Measurements from ENCODE around the gene KDM2A.
"Not testable (repeated sequence)": the region's sequence is repeated elsewhere in the genome, so short reads cannot be mapped to it uniquely, and the experiment has no call there.

Gene KDM2A

GRCh38 chr11:67174311-67174710 is 55.2 kb downstream of the KDM2A start:
- no peak for DNase-seq

- no peak for DNase-seq
These were observed 58.6 kb downstream of the KDM2A start for GRCh38 chr11:67177399-67178281.

- DNase-seq, result no peak
These were observed 59.4 kb downstream of the KDM2A start for GRCh38 chr11:67178421-67178820.

- no peak for DNase-seq
These were observed 59.8 kb downstream of the KDM2A start for GRCh38 chr11:67178878-67179277.

- no peak for DNase-seq
These were observed 60.9 kb downstream of the KDM2A start for GRCh38 chr11:67179892-67180490.

- no peak for DNase-seq
These were observed 75.0 kb downstream of the KDM2A start for GRCh38 chr11:67194096-67194495.

GRCh38 chr11:67195971-67196456 is 77.0 kb downstream of the KDM2A start:
- DNase-seq, result no peak

GRCh38 chr11:67197606-67198005 is 78.5 kb downstream of the KDM2A start:
- DNase-seq, result no peak

- DNase-seq, result not testable (repeated sequence)
These were observed 79.7 kb downstream of the KDM2A start for GRCh38 chr11:67198781-67199180.

- DNase-seq, result no peak
These were observed 80.7 kb downstream of the KDM2A start for GRCh38 chr11:67199751-67200150.

GRCh38 chr11:67202028-67202427 is 83.0 kb downstream of the KDM2A start:
- DNase-seq, result no peak

- DNase-seq, result no peak
These were observed 85.8 kb downstream of the KDM2A start for GRCh38 chr11:67204822-67205221.

GRCh38 chr11:67209222-67209621 is 90.2 kb downstream of the KDM2A start:
- DNase-seq, result not testable (repeated sequence)

GRCh38 chr11:67211656-67212436 is 92.8 kb downstream of the KDM2A start:
- no peak for DNase-seq

- no peak for DNase-seq
These were observed 94.1 kb downstream of the KDM2A start for GRCh38 chr11:67213178-67213621.

GRCh38 chr11:67227726-67228125 is 108.7 kb downstream of the KDM2A start:
- no peak for DNase-seq

- no peak for DNase-seq
These were observed 111.3 kb downstream of the KDM2A start for GRCh38 chr11:67230406-67230805.

- DNase-seq, result no peak
These were observed 111.8 kb downstream of the KDM2A start for GRCh38 chr11:67230886-67231285.

GRCh38 chr11:67233584-67234190 is 114.6 kb downstream of the KDM2A start:
- no peak for DNase-seq

- DNase-seq, result not testable (repeated sequence)
These were observed 115.5 kb downstream of the KDM2A start for GRCh38 chr11:67234571-67234970.

- no peak for DNase-seq
These were observed 118.5 kb downstream of the KDM2A start for GRCh38 chr11:67237574-67237973.

- no peak for DNase-seq
These were observed 120.1 kb downstream of the KDM2A start for GRCh38 chr11:67238894-67239782.

Measured in NCI-H1436 treated with DMSO at 0.1 percent for 48 hours (cell line).